ENCODE results near the gene CNGA2.
A peak's percentile ranks its signal among the peaks of the same experiment; 100 is the strongest.

Gene CNGA2

DNA sequence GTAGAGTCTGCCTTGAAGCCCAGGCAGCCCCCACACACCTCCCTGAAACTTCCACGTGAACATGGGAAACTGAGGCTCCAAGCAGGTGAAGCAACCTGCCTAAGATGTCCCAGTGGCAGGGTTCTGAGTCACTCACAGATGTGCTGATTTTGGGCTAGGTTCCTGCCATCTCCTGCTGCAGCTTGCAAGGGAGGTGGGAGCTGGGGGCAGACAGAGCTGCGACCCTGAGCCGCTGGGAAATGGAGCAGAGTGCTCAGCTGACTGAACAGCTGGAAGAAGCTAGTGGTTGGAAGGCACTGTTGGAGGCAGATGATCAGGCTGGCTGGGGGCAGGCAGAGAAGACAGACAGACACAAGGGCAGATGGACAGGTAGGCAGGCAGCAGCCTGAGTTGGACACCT is 22.3 kb upstream of the CNGA2 start:
- no peak for DNase-seq

DNA sequence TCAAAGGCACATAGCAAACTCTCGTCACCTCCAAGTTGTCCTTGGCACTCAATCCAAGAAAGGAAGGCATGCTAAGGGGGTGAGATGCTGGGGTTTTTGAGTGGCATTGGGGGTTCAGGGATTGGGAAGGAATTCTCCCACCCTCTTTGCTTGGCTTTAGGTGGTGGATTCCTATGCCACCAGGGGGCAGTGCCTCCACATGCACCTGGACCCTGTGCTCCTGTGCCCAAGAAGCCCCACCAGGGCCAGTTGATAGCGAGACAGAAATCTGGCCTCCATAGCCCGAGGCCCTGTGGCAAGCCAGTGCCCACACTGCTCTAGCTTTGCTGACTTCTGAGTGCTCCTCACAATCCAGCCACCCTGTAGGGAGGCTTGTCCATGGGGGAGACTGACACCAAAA is 20.7 kb upstream of the CNGA2 start:
- DNase-seq = peak; percentile 27

DNA sequence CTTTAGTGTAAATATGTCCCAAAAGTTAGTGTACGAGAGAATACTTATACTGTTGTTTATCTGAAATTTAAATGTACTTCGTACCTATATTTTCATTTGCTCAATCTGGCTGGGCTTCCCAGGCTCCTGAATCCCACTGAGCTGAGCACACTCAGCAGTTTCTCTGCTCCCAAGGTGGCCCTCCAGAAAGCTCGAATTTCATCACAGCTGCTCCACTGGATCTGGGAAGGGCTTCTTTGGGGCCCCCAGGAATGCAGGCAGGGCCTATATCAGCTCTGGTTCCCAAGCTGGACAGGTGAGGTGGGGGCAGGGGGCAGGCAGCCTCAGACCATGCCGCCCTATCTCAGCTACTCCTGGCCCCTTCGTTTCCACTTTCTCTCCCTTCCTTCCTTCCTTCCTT is 20.2 kb upstream of the CNGA2 start:
- DNase-seq = no peak

DNA sequence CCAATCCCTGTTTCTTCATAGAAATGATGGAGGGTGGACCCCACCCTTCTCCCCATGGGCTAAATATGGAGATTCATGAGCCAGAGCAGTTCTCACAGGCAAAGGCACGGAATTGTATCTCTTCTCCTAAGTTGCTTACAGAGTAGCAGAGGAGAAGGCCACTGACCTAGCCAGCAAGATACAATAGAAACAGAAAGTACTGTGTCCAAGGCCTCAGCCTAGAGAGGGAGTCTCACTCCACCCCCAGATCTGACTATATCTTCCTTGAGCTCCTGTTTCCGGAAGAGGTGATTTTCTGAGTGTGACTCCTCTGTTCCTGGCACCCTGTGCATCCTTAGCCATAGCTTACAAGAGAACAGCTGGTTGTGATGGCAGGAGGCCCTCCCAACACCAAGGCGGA is 18.8 kb upstream of the CNGA2 start, which contains the start of gene FATE1:
Gene FATE1 (plus strand): TSS at position 284 of the 400 bp plus-strand sequence. CDS start 85 bp downstream, at position 369.
- no peak for DNase-seq

DNA sequence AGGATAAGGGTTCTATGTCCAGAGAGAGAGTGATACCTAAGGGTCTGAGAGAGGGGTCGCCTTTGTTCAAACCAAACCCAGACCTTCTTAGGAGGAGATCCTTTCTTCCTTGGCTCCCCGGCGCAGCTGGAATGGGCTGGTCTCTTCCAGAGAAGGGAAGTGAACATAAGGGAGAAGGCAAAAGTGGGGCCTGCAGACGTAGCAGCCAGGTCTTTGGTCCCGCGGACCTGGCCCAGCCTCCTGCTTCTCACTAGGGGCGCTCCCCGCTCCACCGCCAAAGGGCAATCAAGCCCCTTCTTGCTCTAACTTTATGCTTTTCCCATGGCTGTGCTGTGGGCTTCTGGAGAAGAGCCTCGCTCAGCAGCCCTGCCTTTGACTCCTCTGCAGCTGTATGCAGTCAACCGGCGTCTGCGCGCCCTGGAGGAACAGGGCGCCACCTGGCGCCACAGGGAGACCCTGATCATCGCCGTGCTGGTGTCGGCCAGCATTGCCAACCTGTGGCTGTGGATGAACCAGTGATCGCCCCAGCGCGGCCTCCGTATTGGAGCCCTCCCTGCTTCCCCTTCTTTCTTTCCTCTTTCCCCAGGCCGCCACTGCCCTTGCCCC is 12.2 kb upstream of the CNGA2 start:
- no peak for DNase-seq

DNA sequence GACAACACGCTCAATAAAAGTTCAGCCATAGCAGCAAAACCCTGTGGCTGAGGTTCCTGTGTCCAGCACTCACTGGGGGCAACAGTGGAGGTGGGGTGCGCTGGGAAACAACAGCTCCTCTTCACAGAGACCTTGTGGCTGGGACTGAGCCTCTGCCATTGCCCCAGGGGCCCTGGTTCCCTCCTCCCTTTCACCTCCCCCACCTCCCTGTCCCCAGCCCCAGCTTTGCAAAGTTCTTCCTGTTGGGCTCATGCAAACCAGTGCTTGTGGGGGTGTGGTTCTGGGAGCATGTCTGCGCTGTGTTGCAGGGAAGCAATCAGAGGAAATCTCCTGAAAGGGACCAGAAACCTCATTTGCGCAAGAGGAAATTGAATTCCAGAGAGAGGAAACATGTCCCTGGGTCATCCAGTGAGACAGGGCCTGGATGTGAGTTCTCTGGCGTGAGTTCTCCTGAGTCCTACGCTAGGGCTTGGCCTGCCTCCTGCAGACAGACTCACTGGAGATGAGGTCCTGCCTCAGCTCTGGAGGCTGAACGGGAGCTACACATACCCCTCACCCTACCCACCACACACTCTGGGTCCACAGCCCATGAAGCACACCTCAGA is 11.3 kb upstream of the CNGA2 start:
- no peak for DNase-seq

DNA sequence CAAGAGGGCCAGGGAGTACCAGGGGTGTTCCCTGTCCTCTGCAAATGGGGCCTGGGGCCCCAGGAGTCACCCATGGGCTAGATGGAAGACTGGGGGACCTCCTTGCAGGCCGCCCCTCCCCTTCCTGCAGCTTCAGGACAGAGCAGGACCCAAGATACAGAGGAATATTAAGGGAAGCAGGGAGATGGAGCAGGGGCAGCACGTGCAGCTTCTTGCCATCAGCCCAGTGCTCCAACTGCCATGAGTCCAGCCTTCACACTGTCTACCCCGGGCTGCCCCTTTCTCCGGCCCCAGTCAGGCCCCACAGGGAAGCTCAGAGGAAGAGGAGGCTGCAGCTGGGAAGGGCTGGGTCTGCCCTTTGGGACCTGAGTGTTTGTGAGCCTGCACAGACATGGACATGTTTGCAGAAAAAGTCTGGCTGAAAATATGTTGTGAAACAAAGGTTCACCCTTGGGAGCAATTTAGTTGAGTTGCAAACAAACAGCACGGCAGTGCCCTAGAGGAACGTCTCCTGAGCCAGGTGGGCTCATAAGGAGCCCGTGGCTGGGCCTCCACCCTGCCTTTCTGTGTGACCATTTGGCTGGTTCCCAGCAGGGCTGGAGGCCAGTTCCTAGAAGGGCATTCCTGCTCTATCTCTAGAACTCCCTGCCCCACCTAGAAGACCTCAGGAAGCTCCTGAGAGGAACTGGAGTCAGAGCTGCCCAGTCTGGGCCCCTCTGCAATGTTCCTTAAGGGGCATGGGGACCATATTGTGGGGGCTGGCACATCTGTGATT is 9.8 kb upstream of the CNGA2 start:
- DNase-seq = no peak

DNA sequence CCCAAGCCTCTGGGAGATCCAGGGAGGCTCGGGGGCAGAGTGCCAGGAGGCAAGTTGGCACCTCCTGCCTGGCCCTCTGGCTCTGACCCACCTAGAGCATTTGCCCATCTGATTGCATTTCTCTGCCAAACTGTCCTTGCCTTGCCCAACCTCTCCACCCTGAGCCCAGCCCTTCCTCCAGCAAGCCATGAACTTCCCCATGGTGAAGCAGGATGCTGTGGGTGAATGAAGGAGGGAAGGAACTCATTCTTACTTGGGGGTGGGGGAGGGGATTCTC is 9.3 kb upstream of the CNGA2 start:
- DNase-seq = no peak

DNA sequence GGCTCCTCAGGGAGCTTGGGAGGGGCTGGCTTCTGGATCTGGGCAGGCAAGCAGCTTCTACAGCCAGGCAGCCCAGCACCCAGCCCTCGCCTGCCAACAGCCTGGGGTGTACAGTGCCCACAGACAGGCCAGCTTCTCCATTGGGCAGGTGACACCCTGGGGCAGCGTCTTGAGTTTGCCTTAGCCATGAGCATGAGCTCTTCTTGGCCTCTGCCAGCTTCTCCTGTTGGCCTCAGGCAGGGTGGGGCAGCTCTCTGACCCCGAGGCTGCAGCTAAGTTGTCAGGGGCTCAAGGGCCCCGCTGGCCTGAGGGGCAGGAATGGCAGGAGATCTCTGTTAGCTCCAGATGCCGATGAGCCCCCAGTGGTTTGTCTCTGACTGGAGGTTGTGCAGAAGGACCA is 7.8 kb upstream of the CNGA2 start:
- DNase-seq = no peak

DNA sequence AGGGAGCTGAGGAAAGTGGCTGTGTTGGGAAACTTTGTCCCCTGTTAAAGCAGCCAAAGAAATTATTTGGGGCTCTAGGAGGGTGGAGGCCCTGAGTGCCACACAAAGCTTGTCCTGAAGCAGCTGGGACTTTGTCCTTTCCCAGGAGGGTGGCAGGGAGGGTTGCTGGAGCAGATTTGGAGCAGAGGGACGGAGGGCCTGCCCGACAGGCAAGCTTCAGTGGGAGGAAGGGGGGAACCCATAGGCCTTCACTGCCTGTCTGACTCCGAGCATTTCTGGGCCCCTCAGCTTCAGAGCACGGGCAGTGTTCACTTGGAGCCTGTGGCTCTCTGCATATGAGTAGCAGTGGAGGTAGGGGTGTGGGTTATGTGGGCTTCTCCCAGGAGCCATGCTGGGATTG is 7.2 kb upstream of the CNGA2 start:
- no peak for DNase-seq

DNA sequence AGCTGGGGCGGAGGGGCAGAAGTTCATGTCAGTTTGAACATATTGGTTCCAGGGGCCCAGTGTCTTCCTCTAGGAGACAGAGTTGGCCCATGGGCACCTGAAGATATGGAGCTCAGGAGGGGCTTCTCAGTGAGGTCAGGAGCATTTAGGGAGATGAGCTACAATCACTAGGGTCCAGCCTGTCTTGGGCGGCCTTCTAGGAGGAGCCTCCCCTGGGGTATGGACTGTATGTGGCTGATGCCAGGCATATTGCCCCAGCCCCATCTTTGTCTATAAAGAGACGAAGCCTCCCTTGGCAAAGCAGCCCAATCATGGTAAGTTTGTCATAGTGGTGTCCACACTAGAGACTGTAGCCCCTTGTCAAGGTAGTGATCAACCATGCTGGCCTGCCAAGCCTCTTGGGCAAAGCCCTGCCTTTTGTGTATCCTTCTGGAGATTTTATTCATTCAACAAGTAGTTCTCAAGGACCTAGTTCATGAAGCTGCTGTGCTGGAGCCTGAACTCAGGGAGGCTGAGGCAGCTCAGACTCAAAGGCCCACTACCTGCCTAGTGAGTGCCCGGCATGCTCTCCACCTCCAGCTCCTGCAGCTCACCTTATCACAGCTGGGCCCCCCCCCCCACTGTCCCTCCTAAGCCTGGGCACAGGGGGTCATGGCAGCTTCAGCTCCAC is 5.4 kb upstream of the CNGA2 start:
- no peak for DNase-seq

DNA sequence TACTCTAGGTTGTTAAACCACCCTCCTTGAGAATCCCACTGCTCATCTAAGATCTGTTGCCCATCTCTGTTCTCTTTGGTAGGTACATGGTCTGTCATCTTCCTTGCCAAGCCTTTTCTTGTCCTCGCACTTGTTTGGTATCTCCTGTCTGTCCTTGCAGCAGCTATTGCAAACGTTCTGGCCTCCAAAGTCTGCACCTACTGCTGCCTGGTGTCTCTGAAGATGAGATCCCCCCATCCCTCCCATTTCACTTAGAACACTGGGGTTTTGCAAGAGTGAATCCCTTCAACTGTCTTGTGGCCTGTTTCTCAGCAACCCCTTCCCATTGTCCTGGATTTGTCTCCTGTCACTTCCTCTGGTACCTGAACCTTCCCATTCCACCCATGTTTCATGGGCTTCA is 673 bp downstream of the CNGA2 start:
- no peak for DNase-seq

DNA sequence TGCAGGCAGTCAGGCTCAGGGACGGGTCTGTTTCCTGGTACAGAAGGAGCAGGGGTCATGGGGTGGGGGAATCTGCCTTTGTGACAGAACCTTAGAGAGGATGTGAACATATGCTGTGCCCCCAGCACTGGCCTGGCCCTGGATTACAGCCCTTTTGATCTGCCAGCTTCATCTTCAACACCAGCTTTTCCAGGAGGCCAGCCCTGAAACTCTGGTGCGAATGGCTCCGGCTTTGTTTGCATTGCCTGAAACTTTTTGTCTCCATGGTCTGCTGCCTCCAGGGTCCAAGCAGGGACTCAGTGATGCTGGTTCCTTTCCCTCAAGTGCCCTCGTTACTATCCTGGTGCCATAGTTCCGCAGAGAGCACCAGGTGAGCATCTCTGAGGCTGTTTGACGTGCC is 2.1 kb downstream of the CNGA2 start:
- no peak for DNase-seq

DNA sequence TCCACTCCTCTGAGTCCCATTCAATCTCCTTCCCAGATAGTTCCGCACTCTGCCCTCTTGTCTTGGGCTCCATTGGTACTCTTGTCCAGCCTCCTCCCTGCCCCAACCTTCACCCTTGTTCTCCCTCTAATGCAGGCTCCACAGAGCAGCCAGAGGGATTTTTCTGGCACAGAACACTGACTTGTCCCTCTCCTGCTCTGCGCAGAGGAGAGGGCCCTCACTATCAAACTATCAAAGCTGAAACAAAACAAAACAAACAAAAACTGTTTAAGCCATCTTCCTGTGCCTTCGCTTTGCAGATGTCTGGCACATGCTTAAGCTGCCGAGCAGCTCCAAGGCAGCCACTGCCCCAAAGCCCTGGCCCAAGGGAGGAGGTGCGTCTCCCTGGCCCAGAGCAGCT is 2.9 kb downstream of the CNGA2 start:
- DNase-seq = no peak

DNA sequence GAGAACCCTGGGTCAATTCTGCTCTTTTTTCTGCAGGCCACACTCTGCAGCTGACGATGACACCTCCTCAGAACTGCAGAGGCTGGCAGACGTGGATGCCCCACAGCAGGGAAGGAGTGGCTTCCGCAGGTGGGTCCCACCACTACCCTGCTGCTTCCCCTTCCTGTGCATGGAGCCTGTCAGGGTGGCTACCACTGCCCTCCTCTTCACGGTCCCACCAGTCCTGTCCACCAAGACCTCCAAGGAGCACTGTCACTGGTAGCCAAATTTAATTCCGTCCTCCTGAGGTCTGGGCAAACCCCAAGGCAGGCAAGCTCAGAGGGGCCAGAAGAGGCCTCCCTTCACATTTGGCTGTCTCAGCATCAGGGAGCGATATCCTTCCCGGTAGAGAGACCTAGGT is 4.2 kb downstream of the CNGA2 start:
- DNase-seq = no peak

DNA sequence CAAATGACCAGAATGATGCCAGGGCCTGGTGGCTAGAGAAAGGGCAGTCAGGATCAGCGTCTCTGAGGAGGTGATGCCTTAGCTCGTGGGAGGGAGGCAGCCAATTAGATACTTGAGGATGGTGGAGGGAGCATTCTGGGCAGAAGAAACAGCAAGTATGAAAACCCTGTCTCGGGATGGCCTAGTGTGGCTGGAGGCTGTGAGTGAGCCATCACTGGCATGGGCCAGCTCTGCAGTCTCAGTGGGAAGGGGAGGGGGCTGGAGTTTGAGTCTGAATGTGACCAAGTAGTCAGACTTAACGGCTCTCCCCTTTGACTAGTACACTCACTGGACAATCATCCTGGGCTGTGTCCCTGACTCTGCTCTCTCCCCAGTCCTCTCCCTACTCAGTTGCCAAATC is 7.1 kb downstream of the CNGA2 start:
- no peak for DNase-seq

DNA sequence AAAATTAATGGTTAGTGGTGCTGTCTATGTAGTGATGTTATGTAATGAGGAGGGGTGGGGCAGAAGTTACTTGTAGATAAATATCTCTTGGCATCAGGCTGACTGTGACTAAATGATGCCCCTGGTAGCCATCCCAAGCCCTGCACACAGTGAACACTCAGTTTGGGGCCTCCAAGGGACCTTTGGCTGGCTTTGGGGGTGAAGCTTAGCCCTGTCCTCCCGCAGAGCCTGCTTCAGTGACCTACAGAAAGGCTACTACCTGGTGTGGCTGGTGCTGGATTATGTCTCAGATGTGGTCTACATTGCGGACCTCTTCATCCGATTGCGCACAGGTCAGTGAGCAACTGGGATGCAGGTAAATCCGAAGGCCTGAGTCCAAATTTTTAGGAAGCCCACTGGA is 7.8 kb downstream of the CNGA2 start:
- DNase-seq = no peak

DNA sequence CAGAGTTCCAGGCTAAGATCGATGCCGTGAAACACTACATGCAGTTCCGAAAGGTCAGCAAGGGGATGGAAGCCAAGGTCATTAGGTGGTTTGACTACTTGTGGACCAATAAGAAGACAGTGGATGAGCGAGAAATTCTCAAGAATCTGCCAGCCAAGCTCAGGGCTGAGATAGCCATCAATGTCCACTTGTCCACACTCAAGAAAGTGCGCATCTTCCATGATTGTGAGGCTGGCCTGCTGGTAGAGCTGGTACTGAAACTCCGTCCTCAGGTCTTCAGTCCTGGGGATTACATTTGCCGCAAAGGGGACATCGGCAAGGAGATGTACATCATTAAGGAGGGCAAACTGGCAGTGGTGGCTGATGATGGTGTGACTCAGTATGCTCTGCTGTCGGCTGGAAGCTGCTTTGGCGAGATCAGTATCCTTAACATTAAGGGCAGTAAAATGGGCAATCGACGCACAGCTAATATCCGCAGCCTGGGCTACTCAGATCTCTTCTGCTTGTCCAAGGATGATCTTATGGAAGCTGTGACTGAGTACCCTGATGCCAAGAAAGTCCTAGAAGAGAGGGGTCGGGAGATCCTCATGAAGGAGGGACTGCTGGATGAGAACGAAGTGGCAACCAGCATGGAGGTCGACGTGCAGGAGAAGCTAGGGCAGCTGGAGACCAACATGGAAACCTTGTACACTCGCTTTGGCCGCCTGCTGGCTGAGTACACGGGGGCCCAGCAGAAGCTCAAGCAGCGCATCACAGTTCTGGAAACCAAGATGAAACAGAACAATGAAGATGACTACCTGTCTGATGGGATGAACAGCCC is 9.3 kb downstream of the CNGA2 start:
- no peak for DNase-seq

DNA sequence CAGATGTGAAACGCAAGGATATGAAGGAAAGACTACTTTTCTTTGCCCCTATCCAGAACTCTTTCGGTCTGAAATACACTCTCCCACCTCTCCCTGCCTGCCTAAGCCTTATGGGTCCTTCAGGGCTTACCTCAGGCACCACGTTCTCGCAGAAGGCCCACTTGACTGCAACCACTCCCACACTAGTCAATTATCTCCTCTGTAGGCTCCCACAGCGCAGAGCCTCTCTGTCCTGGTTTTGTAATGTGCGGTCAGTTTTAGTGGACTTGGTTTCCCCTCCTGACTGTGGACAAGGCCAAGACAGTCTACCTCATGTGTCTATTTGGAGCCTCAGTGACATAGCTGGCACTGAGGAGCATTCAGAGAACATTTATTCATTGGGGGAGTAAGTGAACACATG is 11.1 kb downstream of the CNGA2 start:
- no peak for DNase-seq

DNA sequence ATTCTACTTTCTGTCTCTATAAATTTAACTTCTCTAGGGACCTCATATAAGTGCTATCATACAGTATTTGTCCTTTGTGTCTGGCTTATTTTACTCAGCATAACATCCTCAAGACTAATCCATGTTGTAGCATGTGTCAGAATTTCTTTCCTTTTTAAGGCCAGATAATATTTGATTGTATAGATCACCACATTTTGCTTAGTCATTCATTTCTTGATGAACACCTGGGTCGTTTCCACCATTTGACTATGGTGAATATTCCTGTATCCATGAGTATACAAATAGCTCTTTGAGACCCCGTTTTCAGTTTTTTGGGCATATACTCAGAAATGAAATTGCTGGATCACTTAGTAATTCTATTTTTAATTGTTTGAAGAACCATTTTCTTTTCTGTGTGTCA is 12.0 kb downstream of the CNGA2 start:
- DNase-seq = no peak

DNA sequence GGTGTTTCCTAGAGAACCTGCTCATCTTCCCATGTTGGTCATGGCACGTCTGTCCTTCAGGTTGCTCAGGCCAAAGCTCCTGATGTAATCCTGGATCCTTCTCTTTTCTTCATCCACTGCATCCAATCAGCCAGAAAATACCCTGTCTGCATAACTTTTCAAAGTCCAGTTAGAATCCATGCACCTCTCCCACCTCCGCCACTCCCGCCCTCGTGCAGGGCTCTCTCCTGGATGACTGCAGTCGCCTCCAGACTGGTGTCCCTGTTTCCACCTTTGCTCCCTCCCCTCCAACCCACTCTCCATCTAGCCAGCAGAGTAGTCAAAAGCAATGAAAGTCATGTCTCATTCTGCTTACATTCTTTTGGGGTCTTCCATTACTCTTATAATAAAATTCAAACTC is 16.0 kb downstream of the CNGA2 start:
- no peak for DNase-seq

DNA sequence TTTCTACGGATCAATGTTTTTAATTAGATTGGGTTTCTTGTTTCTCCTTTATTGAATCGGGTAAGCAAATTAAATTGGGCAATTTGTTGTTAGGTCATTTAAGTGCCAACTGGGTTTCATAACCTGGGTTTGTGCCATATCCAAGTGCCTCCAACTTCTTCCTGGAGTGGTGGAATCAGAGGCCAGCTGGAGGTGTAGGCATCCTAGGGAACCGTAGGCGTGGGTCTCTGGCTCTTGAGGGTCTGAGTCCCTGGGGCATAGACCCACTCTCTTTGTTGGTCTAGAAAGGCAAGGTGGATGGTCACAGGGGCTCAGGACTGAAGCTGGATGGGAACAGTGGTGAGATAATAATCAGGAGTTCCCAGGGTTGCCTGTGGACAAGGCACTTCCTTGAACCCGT is 18.3 kb downstream of the CNGA2 start:
- DNase-seq = no peak

DNA sequence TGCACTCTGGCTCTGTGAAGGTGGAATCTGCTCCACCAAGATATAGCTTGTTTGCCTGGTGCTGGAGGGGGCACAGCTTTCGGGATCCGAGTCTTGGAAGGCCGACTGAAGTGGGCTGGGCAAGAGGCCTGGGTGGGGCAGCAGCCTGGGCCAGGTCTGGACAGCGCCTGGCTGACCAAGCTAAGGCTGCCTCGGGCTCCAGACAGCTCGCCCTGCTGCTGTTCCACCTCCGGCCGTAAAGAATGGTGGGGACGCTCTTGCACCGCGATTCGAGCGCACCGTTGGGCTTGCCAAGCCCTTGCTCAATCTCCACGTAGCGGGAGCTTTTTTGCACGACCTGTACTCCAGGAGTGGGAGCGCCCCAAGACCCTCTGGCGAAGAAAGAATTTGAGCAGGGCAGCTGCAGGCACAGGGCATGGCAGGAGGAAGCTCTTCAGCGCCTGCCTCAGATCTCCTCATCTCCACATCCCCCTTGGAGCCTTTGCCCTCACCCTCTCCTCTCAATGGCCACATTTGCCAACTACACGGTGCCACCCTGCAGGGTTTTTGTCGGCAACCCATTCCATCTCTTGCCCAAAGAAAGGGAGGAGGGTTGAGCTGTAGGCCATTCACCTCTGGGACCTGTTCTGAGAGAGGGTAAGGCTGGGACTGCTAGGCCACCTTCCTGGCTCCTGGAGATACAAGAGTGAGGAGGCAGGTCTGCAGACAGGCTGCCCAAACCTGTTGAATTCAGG is 18.9 kb downstream of the CNGA2 start:
- DNase-seq = peak; percentile 23
